Chondrocyte (in vitro differentiated cells): ENCODE results near the gene KRTAP5-4. TPM values are rescaled to one million over a fixed set of nuclear protein-coding genes. Genes with fewer than 3 reads are reported as not detected.

Experiments
- DNase-seq: peaks from one replicate; pipeline ENCODE4 v3.0.0; 2021; ENCODE audit warnings: mixed read lengths, low spot score
- H3K27ac Mint-ChIP-seq: one replicate; pipeline ENCODE4 v1.8.0; 2021; ENCODE audit warnings: mild to moderate bottlenecking, moderate library complexity, mixed read lengths; ENCODE audit not compliant: unreplicated experiment
- H3K27me3 Mint-ChIP-seq: 2 replicates; pipeline ENCODE4 v1.8.0; 2021; ENCODE audit warnings: low read depth, mixed read lengths
- H3K36me3 Mint-ChIP-seq: 2 replicates; pipeline ENCODE4 v1.8.0; 2021; ENCODE audit warnings: low read depth, mixed read lengths
- H3K4me1 Mint-ChIP-seq: 2 replicates; pipeline ENCODE4 v1.8.0; 2021; ENCODE audit warnings: low read depth, mild to moderate bottlenecking, mixed read lengths
- H3K4me3 Mint-ChIP-seq: one replicate; pipeline ENCODE4 v1.8.0; 2021; ENCODE audit warnings: mild to moderate bottlenecking, moderate library complexity, mixed read lengths; ENCODE audit not compliant: unreplicated experiment
- H3K9me3 Mint-ChIP-seq: 2 replicates; pipeline ENCODE4 v1.8.0; 2021; ENCODE audit warnings: low read depth, mixed read lengths
- CTCF ChIP-seq: fragments of 200-600 bp; sonication (generic); IDR thresholded peaks from 2 replicates; pipeline ENCODE4 v1.5.0; 2021; ENCODE audit warnings: antibody characterized with exemption, mild to moderate bottlenecking, moderate library complexity
- total RNA-seq: library from RNA; stranded (reverse); gene quantifications from 3 replicates; pipeline ENCODE4 v1.2.1, GENCODE V29; 2021

The KRTAP5-4 gene
- total RNA-seq, 1 donor from 2014 or later = not detected

GRCh38 chr11:1639102-1639620 lies 17.2 kb upstream of the KRTAP5-4 start:
- Mint-ChIP-seq H3K36me3 (no peaks in the 10 kb centered on the region), H3K27ac (no peak overlapping the region), H3K27me3 (peaks cover 45% of the 10 kb centered on the region), H3K4me1 (no peaks in the 10 kb centered on the region), H3K4me3 (no peak overlapping the region), H3K9me3 (no peaks in the 10 kb centered on the region)
- peak; percentile 46 for DNase-seq
- no peak for TF ChIP-seq CTCF

GRCh38 chr11:1638344-1638743 lies 16.4 kb upstream of the KRTAP5-4 start:
- peak; percentile 82 for DNase-seq
- no peak for TF ChIP-seq CTCF
- Mint-ChIP-seq H3K4me3 (no peak overlapping the region), H3K9me3 (no peaks in the 10 kb centered on the region), H3K27ac (no peak overlapping the region), H3K27me3 (peaks cover 46% of the 10 kb centered on the region), H3K4me1 (no peaks in the 10 kb centered on the region), H3K36me3 (no peaks in the 10 kb centered on the region)

GRCh38 chr11:1637628-1638027 lies 15.7 kb upstream of the KRTAP5-4 start:
- Mint-ChIP-seq H3K27me3 (peaks cover 48% of the 10 kb centered on the region), H3K4me1 (no peaks in the 10 kb centered on the region), H3K27ac (no peak overlapping the region), H3K4me3 (no peak overlapping the region), H3K36me3 (no peaks in the 10 kb centered on the region), H3K9me3 (no peaks in the 10 kb centered on the region)
- DNase-seq = no peak
- TF ChIP-seq CTCF = no peak

- H3K27me3 Mint-ChIP-seq = peaks cover 58% of the 10 kb centered on the region
- DNase-seq = peak; percentile 51
These were observed 14.5 kb upstream of the KRTAP5-4 start for GRCh38 chr11:1636291-1636950.

GRCh38 chr11:1633864-1634263 lies 11.9 kb upstream of the KRTAP5-4 start:
- no peak for TF ChIP-seq CTCF
- Mint-ChIP-seq H3K36me3 (no peaks in the 10 kb centered on the region), H3K9me3 (no peaks in the 10 kb centered on the region), H3K4me1 (no peaks in the 10 kb centered on the region), H3K27me3 (peaks cover 60% of the 10 kb centered on the region), H3K27ac (no peak overlapping the region), H3K4me3 (no peak overlapping the region)
- peak; percentile 21 for DNase-seq

More at GRCh38 chr11:1636291-1636950, 14.5 kb upstream of the KRTAP5-4 start:
- no peak overlapping the region for H3K4me3 Mint-ChIP-seq
- no peaks in the 10 kb centered on the region for H3K9me3 Mint-ChIP-seq
- no peak for TF ChIP-seq CTCF
- no peak overlapping the region for H3K27ac Mint-ChIP-seq
- H3K4me1 Mint-ChIP-seq = no peaks in the 10 kb centered on the region
- H3K36me3 Mint-ChIP-seq = no peaks in the 10 kb centered on the region
